SK-N-MC (cell line): ENCODE results near the gene MEIG1.

ENCODE experiments used
- EZH2 ChIP-seq: fragments of 200-600 bp; sonication (generic); IDR thresholded peaks from one replicate; pipeline ENCODE4 v1.6.1; 2017; ENCODE audit warnings: antibody characterized with exemption
- POLR2AphosphoS5 ChIP-seq: IDR thresholded peaks from 2 replicates; pipeline ENCODE4 v1.6.1; 2012; ENCODE audit warnings: mild to moderate bottlenecking, low read depth, low read length, borderline replicate concordance

GRCh38 chr10:14975672-14976273 is 16.6 kb downstream of the MEIG1 start:
- TF ChIP-seq EZH2, result no peak
- no peak for TF ChIP-seq POLR2AphosphoS5
